Neuronal stem cell (in vitro differentiated cells): Measurements from ENCODE around the gene MACROD2.
A peak's percentile ranks its signal among the peaks of the same experiment; 100 is the strongest.

Experiments used
- DNase-seq: peaks from one replicate; pipeline ENCODE4 v3.0.0-alpha.2; 2013; ENCODE audit warnings: low spot score
- H2AFZ ChIP-seq: one replicate; pipeline ENCODE4 v1.6.1; 2013; ENCODE audit warnings: mild to moderate bottlenecking, low read length, inconsistent platforms
- H2AK5ac ChIP-seq: 2 replicates; pipeline ENCODE4 v1.6.1; 2013; ENCODE audit warnings: low read depth, mild to moderate bottlenecking, inconsistent platforms, low read length, moderate library complexity, mixed read lengths
- H2BK120ac ChIP-seq: 2 replicates; pipeline ENCODE4 v1.6.1; 2013; ENCODE audit warnings: low read depth, mild to moderate bottlenecking, inconsistent platforms, low read length, moderate library complexity, mixed read lengths
- H2BK12ac ChIP-seq: one replicate; pipeline ENCODE4 v1.6.1; 2013; ENCODE audit warnings: low read length, inconsistent platforms
- H2BK15ac ChIP-seq: 2 replicates; pipeline ENCODE4 v1.6.1; 2013; ENCODE audit warnings: mild to moderate bottlenecking, low read length, inconsistent platforms, mixed read lengths
- H2BK5ac ChIP-seq: one replicate; pipeline ENCODE4 v1.6.1; 2013; ENCODE audit warnings: inconsistent platforms, mild to moderate bottlenecking, low read length, moderate library complexity
- H3K14ac ChIP-seq: one replicate; pipeline ENCODE4 v1.6.1; 2013; ENCODE audit warnings: low read length, inconsistent platforms
- H3K18ac ChIP-seq: 2 replicates; pipeline ENCODE4 v1.6.1; 2013; ENCODE audit warnings: low read length, inconsistent platforms
- H3K23ac ChIP-seq: 2 replicates; pipeline ENCODE4 v1.6.1; 2013; ENCODE audit warnings: low read depth, mild to moderate bottlenecking, mixed read lengths, low read length, inconsistent platforms; ENCODE audit not compliant: poor library complexity
- H3K27ac ChIP-seq: replicated peaks from 3 replicates; pipeline ENCODE4 v1.5.1; 2013; ENCODE audit warnings: low read length, inconsistent platforms
- H3K27me3 ChIP-seq, 3 experiments: 2 replicates each; pipeline ENCODE4 v1.6.1; 2013; ENCODE audit warnings: low read length in 3 of 3, mild to moderate bottlenecking in 2 of 3, inconsistent platforms in 1 of 3, low read depth in 1 of 3, mixed read lengths in 1 of 3, moderate library complexity in 1 of 3; ENCODE audit not compliant: control insufficient read depth in 3 of 3, insufficient read depth in 3 of 3
- H3K36me3 ChIP-seq, 2 donors: replicated peaks in 1 of 2; 2 replicates each; pipeline ENCODE4 v1.6.1; 2013; ENCODE audit warnings: low read length in 2 of 2; ENCODE audit not compliant: control insufficient read depth in 2 of 2, insufficient read depth in 2 of 2
- H3K4ac ChIP-seq: 2 replicates; pipeline ENCODE4 v1.6.1; 2013; ENCODE audit warnings: inconsistent platforms, mild to moderate bottlenecking, low read length, moderate library complexity
- H3K4me1 ChIP-seq, 2 donors: 1 replicate in 1 of 2; 2 replicates in 1 of 2; pipeline ENCODE4 v1.6.1; 2013; ENCODE audit warnings: low read length in 2 of 2, low read depth in 1 of 2; ENCODE audit not compliant: control insufficient read depth in 2 of 2, insufficient read depth in 1 of 2
- H3K4me2 ChIP-seq: one replicate; pipeline ENCODE4 v1.6.1; 2013; ENCODE audit warnings: mild to moderate bottlenecking, low read length, inconsistent platforms; ENCODE audit not compliant: insufficient read depth, poor library complexity, severe bottlenecking
- H3K4me3 ChIP-seq, 2 donors: 2 replicates each; pipeline ENCODE4 v1.5.1; 2013; ENCODE audit warnings: low read length in 2 of 2, mild to moderate bottlenecking in 2 of 2, inconsistent platforms in 1 of 2, moderate library complexity in 1 of 2
- H3K79me1 ChIP-seq: one replicate; pipeline ENCODE4 v1.6.1; 2013; ENCODE audit warnings: low read depth, mild to moderate bottlenecking, inconsistent platforms, low read length, moderate library complexity
- H3K9ac ChIP-seq: one replicate; pipeline ENCODE4 v1.6.1; 2013; ENCODE audit warnings: mild to moderate bottlenecking, low read depth, low read length, inconsistent platforms; ENCODE audit not compliant: poor library complexity
- H3K9me3 ChIP-seq, 2 donors: replicated peaks in 1 of 2; 2 replicates each; pipeline versions ENCODE3 to v1.6.1; 2013; ENCODE audit warnings: low read length in 2 of 2, mild to moderate bottlenecking in 2 of 2, inconsistent platforms in 1 of 2, low read depth in 1 of 2, mixed read lengths in 1 of 2, moderate library complexity in 1 of 2; ENCODE audit not compliant: control insufficient read depth in 2 of 2, insufficient read depth in 1 of 2
- H4K8ac ChIP-seq: one replicate; pipeline ENCODE4 v1.6.1; 2013; ENCODE audit warnings: low read depth, mild to moderate bottlenecking, inconsistent platforms, low read length, moderate library complexity
- H4K91ac ChIP-seq: one replicate; pipeline ENCODE4 v1.6.1; 2013; ENCODE audit warnings: low read length, low read depth, mild to moderate bottlenecking, inconsistent platforms; ENCODE audit not compliant: poor library complexity
- WGBS, 2 donors: extraction: QIAGEN DNeasy Blood & Tissue Kit; methylation state at CpG; one replicate each; pipeline ENCODE4 v1.1.7; 2013; ENCODE audit warnings: missing lambda C conversion rate in 2 of 2, mixed read lengths in 1 of 2; ENCODE audit not compliant: insufficient read length in 2 of 2, insufficient replicate concordance in 1 of 2; ENCODE audit errors: extremely low coverage in 2 of 2; 5-methylcytosine and 5-hydroxymethylcytosine counted together

Gene MACROD2

GRCh38 chr20:14049111-14049510 is 53.8 kb downstream of the MACROD2 start:
- Histone ChIP-seq H4K91ac (no peak overlapping the region), H3K4me1 (no peaks in the 10 kb centered on the region)

GRCh38 chr20:14051454-14051853 is 56.1 kb downstream of the MACROD2 start:
- no peak for DNase-seq
- Histone ChIP-seq H3K4me2 (no peak overlapping the region), H2BK15ac (no peak overlapping the region), H3K4me1 (no peaks in the 10 kb centered on the region), H3K9ac (no peak overlapping the region), H3K9me3 (no peaks in the 10 kb centered on the region), H2AK5ac (no peak overlapping the region), H2AFZ (no peak overlapping the region), H2BK120ac (no peak overlapping the region), H3K23ac (no peak overlapping the region), H3K14ac (no peak overlapping the region), H3K4me3 (no peak overlapping the region), H3K4ac (no peak overlapping the region), H4K91ac (no peak overlapping the region), H3K79me1 (no peaks in the 10 kb centered on the region), H3K36me3 (no peaks in the 10 kb centered on the region), H3K27me3 (no peaks in the 10 kb centered on the region), H3K18ac (no peak overlapping the region), H3K27ac (no peak overlapping the region), H2BK12ac (no peak overlapping the region), H4K8ac (no peak overlapping the region), H2BK5ac (no peak overlapping the region)
- no CpG with 5 or more reads among the region's 1 CpG for WGBS, 2 donors

More at GRCh38 chr20:14049111-14049510, 53.8 kb downstream of the MACROD2 start:
- no peaks in the 10 kb centered on the region for H3K36me3 ChIP-seq
- H3K27me3 ChIP-seq, result no peaks in the 10 kb centered on the region
- no peak overlapping the region for H3K4me2 ChIP-seq
- no peak overlapping the region for H2AFZ ChIP-seq
- H3K79me1 ChIP-seq, result no peaks in the 10 kb centered on the region
- H2BK5ac ChIP-seq, result no peak overlapping the region
- H3K23ac ChIP-seq, result no peak overlapping the region
- no CpG with 5 or more reads among the region's 4 CpGs for WGBS, 2 donors
- H3K14ac ChIP-seq, result no peak overlapping the region
- no peak overlapping the region for H3K18ac ChIP-seq
- no peak overlapping the region for H3K4ac ChIP-seq
- H2BK120ac ChIP-seq, result no peak overlapping the region
- no peak overlapping the region for H3K9ac ChIP-seq
- no peak overlapping the region for H4K8ac ChIP-seq
- H2AK5ac ChIP-seq, result no peak overlapping the region
- H2BK12ac ChIP-seq, result no peak overlapping the region
- H3K4me3 ChIP-seq, result no peak overlapping the region
- no peak overlapping the region for H3K27ac ChIP-seq
- DNase-seq, result no peak
- H3K9me3 ChIP-seq, result no peaks in the 10 kb centered on the region
- no peak overlapping the region for H2BK15ac ChIP-seq

- Histone ChIP-seq H3K79me1 (no peaks in the 10 kb centered on the region), H3K18ac (no peak overlapping the region), H2BK15ac (no peak overlapping the region), H3K9ac (no peak overlapping the region), H3K4ac (no peak overlapping the region), H2BK5ac (no peak overlapping the region), H2AK5ac (no peak overlapping the region), H3K36me3 (no peaks in the 10 kb centered on the region), H3K9me3 (no peaks in the 10 kb centered on the region), H3K27ac (no peak overlapping the region), H3K27me3 (no peaks in the 10 kb centered on the region), H2BK12ac (no peak overlapping the region), H3K4me2 (no peak overlapping the region), H3K4me1 (no peaks in the 10 kb centered on the region), H3K23ac (no peak overlapping the region), H2AFZ (no peak overlapping the region), H4K8ac (no peak overlapping the region), H2BK120ac (no peak overlapping the region), H3K14ac (no peak overlapping the region), H4K91ac (no peak overlapping the region), H3K4me3 (no peak overlapping the region)
- no CpG with 5 or more reads among the region's 4 CpGs for WGBS, 2 donors
- peak; percentile 66 for DNase-seq
Observed at GRCh38 chr20:14055127-14055742, 59.9 kb downstream of the MACROD2 start.

- H3K27ac ChIP-seq, result no peak overlapping the region
- H3K4ac ChIP-seq, result no peak overlapping the region
- no peak overlapping the region for H3K14ac ChIP-seq
- no peak overlapping the region for H3K4me3 ChIP-seq
- H3K79me1 ChIP-seq, result no peaks in the 10 kb centered on the region
- no peaks in the 10 kb centered on the region for H3K9me3 ChIP-seq
- H3K27me3 ChIP-seq, result no peaks in the 10 kb centered on the region
- no peak overlapping the region for H3K4me2 ChIP-seq
- H3K9ac ChIP-seq, result no peak overlapping the region
- no peak for DNase-seq
- H3K4me1 ChIP-seq, result no peaks in the 10 kb centered on the region
- no peak overlapping the region for H4K8ac ChIP-seq
- no peak overlapping the region for H2AK5ac ChIP-seq
- H2AFZ ChIP-seq, result no peak overlapping the region
- H3K18ac ChIP-seq, result no peak overlapping the region
- H2BK12ac ChIP-seq, result no peak overlapping the region
- H4K91ac ChIP-seq, result no peak overlapping the region
- H2BK15ac ChIP-seq, result no peak overlapping the region
- no peak overlapping the region for H2BK5ac ChIP-seq
- H3K36me3 ChIP-seq, result no peaks in the 10 kb centered on the region
- no peak overlapping the region for H3K23ac ChIP-seq
- no peak overlapping the region for H2BK120ac ChIP-seq
- WGBS, 2 donors, result no CpG with 5 or more reads among the region's 2 CpGs
Observed at GRCh38 chr20:14062171-14062570, 66.9 kb downstream of the MACROD2 start.
